ENCODE results near the gene AGPAT3.
"Not testable (repeated sequence)": the region's sequence is repeated elsewhere in the genome, so short reads cannot be mapped to it uniquely, and the experiment has no call there.

AGPAT3 gene

GRCh38 chr21:43834146-43834905 is 30.7 kb upstream of the AGPAT3 start:
- no peak for DNase-seq (ENCODE audit: low read depth in 2 of 2)

- DNase-seq (ENCODE audit: low read depth in 2 of 2): no peak
These were observed 30.0 kb upstream of the AGPAT3 start for GRCh38 chr21:43835050-43835449.

GRCh38 chr21:43835861-43836260 is 29.2 kb upstream of the AGPAT3 start:
- no peak for DNase-seq (ENCODE audit: low read depth in 2 of 2)

GRCh38 chr21:43836616-43837015 is 28.4 kb upstream of the AGPAT3 start:
- no peak for DNase-seq (ENCODE audit: low read depth in 2 of 2)

- no peak for DNase-seq (ENCODE audit: low read depth in 2 of 2)
These were observed 24.8 kb upstream of the AGPAT3 start for GRCh38 chr21:43840259-43840658.

- DNase-seq (ENCODE audit: low read depth in 2 of 2): no peak
These were observed 22.3 kb upstream of the AGPAT3 start for GRCh38 chr21:43842742-43843141.

- not testable (repeated sequence) for DNase-seq (ENCODE audit: low read depth in 2 of 2)
These were observed 20.1 kb upstream of the AGPAT3 start for GRCh38 chr21:43844906-43845305.

- no peak for DNase-seq (ENCODE audit: low read depth in 2 of 2)
These were observed 19.6 kb upstream of the AGPAT3 start for GRCh38 chr21:43845386-43845785.

GRCh38 chr21:43846430-43846829 is 18.6 kb upstream of the AGPAT3 start:
- DNase-seq (ENCODE audit: low read depth in 2 of 2): no peak

GRCh38 chr21:43847301-43847700 is 17.7 kb upstream of the AGPAT3 start:
- no peak for DNase-seq (ENCODE audit: low read depth in 2 of 2)

GRCh38 chr21:43848771-43849170 is 16.3 kb upstream of the AGPAT3 start:
- no peak for DNase-seq (ENCODE audit: low read depth in 2 of 2)

GRCh38 chr21:43849532-43850299 is 15.3 kb upstream of the AGPAT3 start:
- DNase-seq (ENCODE audit: low read depth in 2 of 2): no peak

- no peak for DNase-seq (ENCODE audit: low read depth in 2 of 2)
These were observed 14.2 kb upstream of the AGPAT3 start for GRCh38 chr21:43850728-43851295.

- no peak for DNase-seq (ENCODE audit: low read depth in 2 of 2)
These were observed 13.4 kb upstream of the AGPAT3 start for GRCh38 chr21:43851593-43851992.

GRCh38 chr21:43853851-43854772 is 10.9 kb upstream of the AGPAT3 start:
- no peak for DNase-seq (ENCODE audit: low read depth in 2 of 2)

GRCh38 chr21:43854773-43855633 is 10.0 kb upstream of the AGPAT3 start:
- DNase-seq (ENCODE audit: low read depth in 2 of 2): no peak

- DNase-seq (ENCODE audit: low read depth in 2 of 2): no peak
These were observed 9.1 kb upstream of the AGPAT3 start for GRCh38 chr21:43855955-43856354.

GRCh38 chr21:43858806-43859648 is 6.0 kb upstream of the AGPAT3 start:
- no peak for DNase-seq (ENCODE audit: low read depth in 2 of 2)

- no peak for DNase-seq (ENCODE audit: low read depth in 2 of 2)
These were observed 5.2 kb upstream of the AGPAT3 start for GRCh38 chr21:43859747-43860214.

GRCh38 chr21:43861706-43862105 is 3.3 kb upstream of the AGPAT3 start:
- DNase-seq (ENCODE audit: low read depth in 2 of 2): no peak
